NB4 (cell line): ENCODE measurements around the gene C9orf85.

Experiments used
- MYC ChIP-seq: IDR thresholded peaks from 2 replicates; pipeline ENCODE4 v1.6.1; 2011; ENCODE audit warnings: low read depth, low read length
- POLR2A ChIP-seq: IDR thresholded peaks from 2 replicates; pipeline ENCODE4 v1.6.1; 2011; ENCODE audit warnings: mild to moderate bottlenecking; ENCODE audit not compliant: insufficient read length; ENCODE audit errors: extremely low read depth
- TF ChIP-seq, protein P1 (sequence below): IDR thresholded peaks from one replicate; pipeline ENCODE4 v1.5.1; 2012; ENCODE audit warnings: low read depth, low read length

DNA sequence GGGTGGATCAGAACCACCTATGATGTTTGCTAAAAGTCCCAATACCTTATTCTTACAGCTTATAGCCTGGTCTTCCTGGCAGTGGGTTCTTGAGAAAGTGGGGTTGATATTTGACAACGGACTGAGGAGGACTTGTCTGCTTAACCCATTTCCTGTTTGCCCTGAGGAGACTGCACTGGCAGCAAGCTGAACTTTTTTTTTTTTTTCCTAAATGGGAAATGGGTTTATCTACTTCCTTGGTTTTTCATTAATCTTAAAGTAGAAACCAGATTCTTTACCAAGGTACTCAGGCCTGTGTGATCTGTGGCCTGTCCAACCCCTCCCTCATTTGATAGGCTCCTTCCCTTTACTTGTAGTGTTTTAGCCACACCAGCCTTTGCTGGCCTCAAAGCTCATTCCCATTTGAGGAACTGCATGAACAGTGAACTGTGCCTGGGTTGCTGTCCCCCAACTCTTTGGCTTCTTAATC, 101.9 kb downstream of the C9orf85 start:
- TF ChIP-seq, protein P1, sequence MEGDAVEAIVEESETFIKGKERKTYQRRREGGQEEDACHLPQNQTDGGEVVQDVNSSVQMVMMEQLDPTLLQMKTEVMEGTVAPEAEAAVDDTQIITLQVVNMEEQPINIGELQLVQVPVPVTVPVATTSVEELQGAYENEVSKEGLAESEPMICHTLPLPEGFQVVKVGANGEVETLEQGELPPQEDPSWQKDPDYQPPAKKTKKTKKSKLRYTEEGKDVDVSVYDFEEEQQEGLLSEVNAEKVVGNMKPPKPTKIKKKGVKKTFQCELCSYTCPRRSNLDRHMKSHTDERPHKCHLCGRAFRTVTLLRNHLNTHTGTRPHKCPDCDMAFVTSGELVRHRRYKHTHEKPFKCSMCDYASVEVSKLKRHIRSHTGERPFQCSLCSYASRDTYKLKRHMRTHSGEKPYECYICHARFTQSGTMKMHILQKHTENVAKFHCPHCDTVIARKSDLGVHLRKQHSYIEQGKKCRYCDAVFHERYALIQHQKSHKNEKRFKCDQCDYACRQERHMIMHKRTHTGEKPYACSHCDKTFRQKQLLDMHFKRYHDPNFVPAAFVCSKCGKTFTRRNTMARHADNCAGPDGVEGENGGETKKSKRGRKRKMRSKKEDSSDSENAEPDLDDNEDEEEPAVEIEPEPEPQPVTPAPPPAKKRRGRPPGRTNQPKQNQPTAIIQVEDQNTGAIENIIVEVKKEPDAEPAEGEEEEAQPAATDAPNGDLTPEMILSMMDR = no peak
- no peak for TF ChIP-seq POLR2A
- no peak for TF ChIP-seq MYC
